ENCODE results near the gene CAPN15.

- TF ChIP-seq CTCF (IDR thresholded peaks at IDR 0.05 in 4 of 5, conservative IDR thresholded peaks at IDR 0.05 in 1 of 5) (no peak), POLR2A (IDR thresholded peaks at IDR 0.05) (no peak)
Measured at GRCh38 chr16:580946-581498, 53.5 kb downstream of the CAPN15 start.
